Fibroblast of skin of left quadriceps (primary cell): ENCODE results near the gene ACER2.

ENCODE experiments used
- DNase-seq, 2 experiments: peaks; one replicate each; pipeline ENCODE4 v3.0.0-alpha.2; 2013; ENCODE audit warnings: low read depth in 2 of 2

The ACER2 gene

GRCh38 chr9:19486803-19487202 is 78.0 kb downstream of the ACER2 start:
- no peak for DNase-seq

- no peak for DNase-seq
Observed at GRCh38 chr9:19488721-19489120, 79.9 kb downstream of the ACER2 start.

- no peak for DNase-seq
Observed at GRCh38 chr9:19490269-19490668, 81.5 kb downstream of the ACER2 start.

GRCh38 chr9:19490828-19491227 is 82.0 kb downstream of the ACER2 start:
- DNase-seq = no peak

GRCh38 chr9:19492775-19493173 is 84.0 kb downstream of the ACER2 start:
- DNase-seq = no peak

- peak; percentile 36 to 37 for DNase-seq
Observed at GRCh38 chr9:19493174-19493811, 84.5 kb downstream of the ACER2 start.

- no peak for DNase-seq
Observed at GRCh38 chr9:19493876-19494275, 85.1 kb downstream of the ACER2 start.

GRCh38 chr9:19495186-19496028 is 86.6 kb downstream of the ACER2 start:
- no peak for DNase-seq

- DNase-seq = no peak
Observed at GRCh38 chr9:19496321-19497050, 87.7 kb downstream of the ACER2 start.

GRCh38 chr9:19497276-19497675 is 88.5 kb downstream of the ACER2 start:
- no peak for DNase-seq

- peak; percentile 33 to 35 for DNase-seq
Observed at GRCh38 chr9:19498015-19498414, 89.2 kb downstream of the ACER2 start.
